Measurements from ENCODE around the gene MRPL3. TPM values are rescaled to one million over a fixed set of nuclear protein-coding genes. Genes with fewer than 3 reads are reported as not detected.

The MRPL3 gene
- total RNA-seq, 1 experiment from 2014 or later = 233 TPM

- no peak overlapping the region for H3K27ac ChIP-seq (ENCODE audit: low read length)
- intact Hi-C loops (cut with micrococcal nuclease) = no loop called here
- no peak overlapping the region for H3K4me3 ChIP-seq (ENCODE audit: low read length)
- ATAC-seq (no peak), DNase-seq (no peak)
- no peaks in the 10 kb centered on the region for H3K36me3 ChIP-seq (ENCODE audit: low read depth, low read length)
- H3K4me1 ChIP-seq (ENCODE audit: insufficient read depth, low read length) = no peaks in the 10 kb centered on the region
- CTCF ChIA-PET = no interaction called here
- BruUV-seq (replicated peaks) = no TSS peak
- no peaks in the 10 kb centered on the region for H3F3A ChIP-seq (ENCODE audit: low read length, unreplicated experiment)
- no peak overlapping the region for H3K9ac ChIP-seq (ENCODE audit: low read length)
- no peak overlapping the region for H2AFZ ChIP-seq (ENCODE audit: low read length)
- no peaks in the 10 kb centered on the region for H4K20me1 ChIP-seq (ENCODE audit: low read length)
- H3K4me2 ChIP-seq (ENCODE audit: low read length) = no peak overlapping the region
- no peak for TF ChIP-seq EZH2phosphoT487 (IDR thresholded peaks at IDR 0.05; ENCODE audit: borderline replicate concordance, low read length)
- TF ChIP-seq CTCF (conservative IDR thresholded peaks at IDR 0.05; ENCODE audit: low read depth, low read length) = no peak
- no peak for TF ChIP-seq EZH2 (IDR thresholded peaks at IDR 0.05; ENCODE audit: low read length, unreplicated experiment)
- POLR2A ChIA-PET (ENCODE audit: unreplicated experiment) = no interaction called here
- no peaks in the 10 kb centered on the region for H3K27me3 ChIP-seq (ENCODE audit: low read length)
- H3K9me3 ChIP-seq (ENCODE audit: low read length) = no peaks in the 10 kb centered on the region
- H3K79me2 ChIP-seq (ENCODE audit: low read length) = no peaks in the 10 kb centered on the region
- H3K9me2 ChIP-seq (replicated peaks; ENCODE audit: low read length) = no peaks in the 10 kb centered on the region
Measured at GRCh38 chr3:131453533-131453932, 49.2 kb downstream of the MRPL3 start.

- POLR2A ChIA-PET (ENCODE audit: unreplicated experiment) = no interaction called here
- no TSS peak for BruUV-seq (replicated peaks)
- CTCF ChIA-PET = no interaction called here
Measured at GRCh38 chr3:131447349-131447748, 55.4 kb downstream of the MRPL3 start.

GRCh38 chr3:131444180-131444579 is 58.6 kb downstream of the MRPL3 start:
- CTCF ChIA-PET = no interaction called here
- no peak for ATAC-seq
- Histone ChIP-seq H3K27ac (ENCODE audit: low read length) (no peak overlapping the region), H3K4me3 (ENCODE audit: low read length) (no peak overlapping the region), H3K36me3 (ENCODE audit: low read depth, low read length) (no peaks in the 10 kb centered on the region), H2AFZ (ENCODE audit: low read length) (no peak overlapping the region), H3K4me2 (ENCODE audit: low read length) (no peak overlapping the region), H3K4me1 (ENCODE audit: insufficient read depth, low read length) (no peaks in the 10 kb centered on the region), H4K20me1 (ENCODE audit: low read length) (no peaks in the 10 kb centered on the region), H3K9me3 (ENCODE audit: low read length) (no peaks in the 10 kb centered on the region), H3K79me2 (ENCODE audit: low read length) (no peaks in the 10 kb centered on the region), H3F3A (ENCODE audit: low read length, unreplicated experiment) (no peaks in the 10 kb centered on the region), H3K9ac (ENCODE audit: low read length) (no peak overlapping the region), H3K9me2 (replicated peaks; ENCODE audit: low read length) (no peaks in the 10 kb centered on the region), H3K27me3 (ENCODE audit: low read length) (no peaks in the 10 kb centered on the region)
- BruUV-seq (replicated peaks) = no TSS peak
- POLR2A ChIA-PET (ENCODE audit: unreplicated experiment) = no interaction called here
- no peak for TF ChIP-seq EZH2phosphoT487 (IDR thresholded peaks at IDR 0.05; ENCODE audit: borderline replicate concordance, low read length)
- TF ChIP-seq CTCF (conservative IDR thresholded peaks at IDR 0.05; ENCODE audit: low read depth, low read length) = no peak
- no peak for TF ChIP-seq EZH2 (IDR thresholded peaks at IDR 0.05; ENCODE audit: low read length, unreplicated experiment)
- intact Hi-C loops (cut with micrococcal nuclease) = no loop called here
- DNase-seq = no peak

More at GRCh38 chr3:131447349-131447748, 55.4 kb downstream of the MRPL3 start:
- Histone ChIP-seq H3K27me3 (ENCODE audit: low read length) (no peaks in the 10 kb centered on the region), H3K4me1 (ENCODE audit: insufficient read depth, low read length) (no peaks in the 10 kb centered on the region), H3K9me2 (replicated peaks; ENCODE audit: low read length) (no peaks in the 10 kb centered on the region), H3K4me3 (ENCODE audit: low read length) (no peak overlapping the region), H3K9me3 (ENCODE audit: low read length) (no peaks in the 10 kb centered on the region), H3K79me2 (ENCODE audit: low read length) (no peaks in the 10 kb centered on the region), H3K36me3 (ENCODE audit: low read depth, low read length) (no peaks in the 10 kb centered on the region), H3K27ac (ENCODE audit: low read length) (no peak overlapping the region), H3K4me2 (ENCODE audit: low read length) (no peak overlapping the region), H3F3A (ENCODE audit: low read length, unreplicated experiment) (no peaks in the 10 kb centered on the region), H4K20me1 (ENCODE audit: low read length) (no peaks in the 10 kb centered on the region), H3K9ac (ENCODE audit: low read length) (no peak overlapping the region), H2AFZ (ENCODE audit: low read length) (no peak overlapping the region)
- no peak for ATAC-seq
- intact Hi-C loops (cut with micrococcal nuclease) = no loop called here
- DNase-seq = no peak
- TF ChIP-seq EZH2 (IDR thresholded peaks at IDR 0.05; ENCODE audit: low read length, unreplicated experiment) (no peak), EZH2phosphoT487 (IDR thresholded peaks at IDR 0.05; ENCODE audit: borderline replicate concordance, low read length) (no peak), CTCF (conservative IDR thresholded peaks at IDR 0.05; ENCODE audit: low read depth, low read length) (no peak)
